SK-N-SH treated with all-trans-retinoic acid at 6 μM for 48 hours (cell line): ENCODE data around the gene PDLIM4.

ENCODE experiments used
- ATAC-seq: fragments of 200-7000 bp; cut with Tn5 transposase; 3 replicates; pipeline ENCODE4 v1.9.1; 2020; ENCODE audit warnings: mild to moderate bottlenecking, moderate library complexity
- ARNTL ChIP-seq: fragments of 450-650 bp; formaldehyde crosslinking; IDR thresholded peaks from 2 replicates; pipeline ENCODE4 v1.5.0; 2020; ENCODE audit warnings: low read depth, mild to moderate bottlenecking, moderate library complexity, borderline replicate concordance
- BACH2 ChIP-seq: fragments of 250-450 bp; sonication (Bioruptor Pico); IDR thresholded peaks from 2 replicates; pipeline ENCODE4 v1.9.0; 2021; ENCODE audit warnings: mild to moderate bottlenecking, borderline replicate concordance
- CSDC2 ChIP-seq: fragments of 250-450 bp; sonication (Bioruptor Pico); IDR thresholded peaks from 2 replicates; pipeline ENCODE4 v1.5.0; 2020; ENCODE audit warnings: mild to moderate bottlenecking, moderate library complexity
- ESRRG ChIP-seq: fragments of 250-450 bp; sonication (Bioruptor Pico); IDR thresholded peaks from 2 replicates; pipeline ENCODE4 v1.6.1; 2021; ENCODE audit warnings: mild to moderate bottlenecking
- ISL1 ChIP-seq: fragments of 250-450 bp; sonication (Bioruptor Pico); IDR thresholded peaks from 2 replicates; pipeline ENCODE4 v2.1.2; 2022; ENCODE audit warnings: mild to moderate bottlenecking, moderate library complexity
- OSR1 ChIP-seq: fragments of 250-450 bp; sonication (Bioruptor Pico); IDR thresholded peaks from 2 replicates; pipeline ENCODE4 v1.8.0; 2022; ENCODE audit warnings: moderate library complexity, mild to moderate bottlenecking, inconsistent platforms
- PATZ1 ChIP-seq: fragments of 250-450 bp; sonication (Bioruptor Pico); IDR thresholded peaks from 2 replicates; pipeline ENCODE4 v1.8.0; 2020; ENCODE audit warnings: mild to moderate bottlenecking, moderate library complexity, borderline replicate concordance
- POU6F1 ChIP-seq: fragments of 250-450 bp; sonication (Bioruptor Pico); IDR thresholded peaks from 2 replicates; pipeline ENCODE4 v1.8.0; 2021; ENCODE audit warnings: low read depth, mild to moderate bottlenecking, moderate library complexity, borderline replicate concordance
- PPARA ChIP-seq: fragments of 250-450 bp; sonication (Bioruptor Pico); IDR thresholded peaks from 2 replicates; pipeline ENCODE4 v1.5.0; 2020; ENCODE audit warnings: mild to moderate bottlenecking, borderline replicate concordance
- RARB ChIP-seq: fragments of 250-450 bp; sonication (Bioruptor Pico); IDR thresholded peaks from 2 replicates; pipeline ENCODE4 v1.8.0; 2021; ENCODE audit warnings: mild to moderate bottlenecking, moderate library complexity
- SNAI2 ChIP-seq: fragments of 250-450 bp; sonication (Bioruptor Pico); IDR thresholded peaks from 2 replicates; pipeline ENCODE4 v1.5.0; 2020; ENCODE audit warnings: mild to moderate bottlenecking, moderate library complexity
- TCF4 ChIP-seq: fragments of 250-450 bp; sonication (Bioruptor Pico); IDR thresholded peaks from 2 replicates; pipeline ENCODE4 v1.8.0; 2021; ENCODE audit warnings: mild to moderate bottlenecking, moderate library complexity, borderline replicate concordance
- TOX ChIP-seq: fragments of 250-450 bp; sonication (Bioruptor Pico); IDR thresholded peaks from 2 replicates; pipeline ENCODE4 v1.8.0; 2021; ENCODE audit warnings: mild to moderate bottlenecking, moderate library complexity, borderline replicate concordance
- ZFP3 ChIP-seq: fragments of 250-450 bp; sonication (Bioruptor Pico); IDR thresholded peaks from 2 replicates; pipeline ENCODE4 v1.5.0; 2020; ENCODE audit warnings: mild to moderate bottlenecking, moderate library complexity
- ZFP30 ChIP-seq: fragments of 450-650 bp; formaldehyde crosslinking; IDR thresholded peaks from 2 replicates; pipeline ENCODE4 v1.5.0; 2022; ENCODE audit warnings: mild to moderate bottlenecking, moderate library complexity
- ZNF70 ChIP-seq: fragments of 450-650 bp; formaldehyde crosslinking; IDR thresholded peaks from 2 replicates; pipeline ENCODE4 v1.5.0; 2020; ENCODE audit warnings: mild to moderate bottlenecking, moderate library complexity
- ZNF8 ChIP-seq: fragments of 450-650 bp; formaldehyde crosslinking; IDR thresholded peaks from 2 replicates; pipeline ENCODE4 v1.5.0; 2020; ENCODE audit warnings: mild to moderate bottlenecking, moderate library complexity
- TF ChIP-seq, protein P1 (sequence below): fragments of 250-450 bp; sonication (Bioruptor Pico); IDR thresholded peaks from 2 replicates; pipeline ENCODE4 v1.5.0; 2020; ENCODE audit warnings: mild to moderate bottlenecking, moderate library complexity
- TF ChIP-seq, protein P2 (sequence below): fragments of 250-450 bp; sonication (Bioruptor Pico); IDR thresholded peaks from 2 replicates; pipeline ENCODE4 v1.5.1; 2020; ENCODE audit warnings: low read depth, mild to moderate bottlenecking, moderate library complexity

Gene PDLIM4

DNA sequence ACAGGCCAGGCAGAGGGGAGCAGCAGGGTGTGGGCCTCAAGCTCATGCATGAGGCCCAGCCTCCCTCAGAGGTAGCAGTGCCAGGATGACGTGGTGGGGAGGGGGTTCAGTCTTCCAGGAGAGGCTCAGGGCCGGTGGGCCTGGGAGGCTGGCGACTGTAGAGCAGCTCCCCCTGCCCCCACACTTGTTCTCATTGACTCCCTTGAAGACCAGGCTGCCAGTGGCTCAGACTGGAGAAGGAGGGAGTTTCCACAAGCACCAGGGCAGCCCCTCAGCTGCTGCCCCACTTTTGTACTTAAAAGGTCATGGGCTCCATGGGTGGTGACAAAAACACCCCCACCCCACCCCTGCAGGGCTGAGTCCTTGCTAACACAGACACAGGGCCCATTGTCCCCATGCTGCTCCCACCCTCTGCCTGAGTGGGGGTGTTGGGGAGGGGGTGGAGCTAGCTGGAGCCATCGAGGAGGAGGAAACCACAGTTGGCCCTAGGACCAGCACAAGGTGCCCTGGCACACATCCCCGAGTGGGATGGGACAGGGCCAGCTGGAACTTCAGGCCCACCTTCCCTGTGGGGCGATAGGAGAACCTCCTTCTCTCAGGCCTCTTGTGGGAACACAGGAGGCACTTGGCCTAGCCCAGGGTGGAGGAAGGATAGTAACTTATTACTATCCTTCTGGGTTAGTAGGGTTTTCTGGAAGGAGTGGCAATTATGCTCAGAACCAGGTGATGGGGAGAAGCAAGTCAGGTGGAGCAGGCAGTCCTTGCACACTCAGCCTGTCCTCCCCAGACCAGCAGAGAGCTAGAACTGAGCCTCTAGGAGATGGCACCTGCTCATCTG, 10.7 kb downstream of the PDLIM4 start (continued):
- TF ChIP-seq ZFP30 (CRISPR knock-in tag), result no peak
- no peak for TF ChIP-seq OSR1 (CRISPR knock-in tag)
- TF ChIP-seq, all 23 proteins: peak for 0

DNA sequence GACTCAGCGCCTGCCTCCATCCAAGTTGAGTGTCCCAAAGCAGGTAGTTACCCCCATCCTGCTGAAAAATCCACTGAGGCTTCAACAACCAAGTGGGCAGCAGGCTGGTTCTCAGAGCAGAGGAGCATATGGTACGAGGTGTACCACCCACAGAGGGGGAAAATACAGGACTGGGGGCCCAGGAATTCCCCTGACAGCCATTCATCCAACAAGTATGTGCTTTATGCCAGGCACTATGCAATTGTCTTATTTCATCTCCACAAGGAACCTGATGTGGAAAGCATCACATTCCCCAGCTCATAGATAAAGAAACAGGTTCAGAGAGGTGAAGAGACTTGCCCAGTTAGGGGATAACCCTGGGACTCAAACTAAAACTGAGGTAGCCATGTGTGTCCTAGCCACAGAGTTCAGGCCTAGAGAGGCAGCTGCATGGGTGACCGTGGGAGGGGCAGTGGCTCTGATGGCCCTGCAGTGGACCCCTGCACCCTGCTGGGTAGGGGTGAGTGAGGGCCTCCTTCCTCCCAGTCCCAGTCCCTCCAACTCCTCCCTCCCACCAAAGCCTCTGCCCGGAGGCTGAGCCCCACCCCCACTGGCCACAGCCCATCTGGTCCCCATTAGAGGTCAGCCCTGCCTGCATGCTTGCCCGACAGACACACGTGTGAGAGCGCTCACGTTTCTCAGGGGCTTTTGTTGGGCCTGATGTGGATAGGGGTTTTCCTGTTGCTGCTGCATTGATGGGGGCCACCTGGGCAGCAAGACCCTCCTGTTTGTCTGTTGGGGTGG, 11.5 kb downstream of the PDLIM4 start:
- TF ChIP-seq TCF4 (CRISPR knock-in tag), result peak; percentile 64
- TF ChIP-seq RARB (CRISPR knock-in tag), result no peak
- no peak for TF ChIP-seq ESRRG (CRISPR knock-in tag)
- no peak for TF ChIP-seq CSDC2 (CRISPR knock-in tag)
- TF ChIP-seq PATZ1 (CRISPR knock-in tag), result 0 out of 2 replicates have a peak, but pooled peaks have one; percentile 33
- TF ChIP-seq PPARA (CRISPR knock-in tag), result no peak
- TF ChIP-seq ISL1, result no peak
- TF ChIP-seq ZNF70, result peak; percentile 68
- TF ChIP-seq ZNF8 (CRISPR knock-in tag), result 0 out of 2 replicates have a peak, but pooled peaks have one; percentile 8
- peak; percentile 28 for ATAC-seq

GRCh38 chr5:132269635-132270334, 12.3 kb downstream of the PDLIM4 start:
- TF ChIP-seq ISL1 (no peak), CSDC2 (CRISPR knock-in tag) (no peak), ESRRG (CRISPR knock-in tag) (no peak), SNAI2 (CRISPR knock-in tag) (no peak), TOX (CRISPR knock-in tag) (no peak), BACH2 (CRISPR knock-in tag) (no peak), OSR1 (CRISPR knock-in tag) (no peak), ARNTL (CRISPR knock-in tag) (no peak), PATZ1 (CRISPR knock-in tag) (no peak), TCF4 (CRISPR knock-in tag) (no peak), ZFP3 (CRISPR knock-in tag) (no peak), POU6F1 (CRISPR knock-in tag) (no peak), ZFP30 (CRISPR knock-in tag) (no peak)
- TF ChIP-seq, protein P1, sequence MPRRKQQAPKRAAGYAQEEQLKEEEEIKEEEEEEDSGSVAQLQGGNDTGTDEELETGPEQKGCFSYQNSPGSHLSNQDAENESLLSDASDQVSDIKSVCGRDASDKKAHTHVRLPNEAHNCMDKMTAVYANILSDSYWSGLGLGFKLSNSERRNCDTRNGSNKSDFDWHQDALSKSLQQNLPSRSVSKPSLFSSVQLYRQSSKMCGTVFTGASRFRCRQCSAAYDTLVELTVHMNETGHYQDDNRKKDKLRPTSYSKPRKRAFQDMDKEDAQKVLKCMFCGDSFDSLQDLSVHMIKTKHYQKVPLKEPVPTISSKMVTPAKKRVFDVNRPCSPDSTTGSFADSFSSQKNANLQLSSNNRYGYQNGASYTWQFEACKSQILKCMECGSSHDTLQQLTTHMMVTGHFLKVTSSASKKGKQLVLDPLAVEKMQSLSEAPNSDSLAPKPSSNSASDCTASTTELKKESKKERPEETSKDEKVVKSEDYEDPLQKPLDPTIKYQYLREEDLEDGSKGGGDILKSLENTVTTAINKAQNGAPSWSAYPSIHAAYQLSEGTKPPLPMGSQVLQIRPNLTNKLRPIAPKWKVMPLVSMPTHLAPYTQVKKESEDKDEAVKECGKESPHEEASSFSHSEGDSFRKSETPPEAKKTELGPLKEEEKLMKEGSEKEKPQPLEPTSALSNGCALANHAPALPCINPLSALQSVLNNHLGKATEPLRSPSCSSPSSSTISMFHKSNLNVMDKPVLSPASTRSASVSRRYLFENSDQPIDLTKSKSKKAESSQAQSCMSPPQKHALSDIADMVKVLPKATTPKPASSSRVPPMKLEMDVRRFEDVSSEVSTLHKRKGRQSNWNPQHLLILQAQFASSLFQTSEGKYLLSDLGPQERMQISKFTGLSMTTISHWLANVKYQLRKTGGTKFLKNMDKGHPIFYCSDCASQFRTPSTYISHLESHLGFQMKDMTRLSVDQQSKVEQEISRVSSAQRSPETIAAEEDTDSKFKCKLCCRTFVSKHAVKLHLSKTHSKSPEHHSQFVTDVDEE (CRISPR knock-in tag), result no peak
- TF ChIP-seq, protein P2, sequence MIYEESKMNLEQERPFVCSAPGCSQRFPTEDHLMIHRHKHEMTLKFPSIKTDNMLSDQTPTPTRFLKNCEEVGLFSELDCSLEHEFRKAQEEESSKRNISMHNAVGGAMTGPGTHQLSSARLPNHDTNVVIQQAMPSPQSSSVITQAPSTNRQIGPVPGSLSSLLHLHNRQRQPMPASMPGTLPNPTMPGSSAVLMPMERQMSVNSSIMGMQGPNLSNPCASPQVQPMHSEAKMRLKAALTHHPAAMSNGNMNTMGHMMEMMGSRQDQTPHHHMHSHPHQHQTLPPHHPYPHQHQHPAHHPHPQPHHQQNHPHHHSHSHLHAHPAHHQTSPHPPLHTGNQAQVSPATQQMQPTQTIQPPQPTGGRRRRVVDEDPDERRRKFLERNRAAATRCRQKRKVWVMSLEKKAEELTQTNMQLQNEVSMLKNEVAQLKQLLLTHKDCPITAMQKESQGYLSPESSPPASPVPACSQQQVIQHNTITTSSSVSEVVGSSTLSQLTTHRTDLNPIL (CRISPR knock-in tag), result no peak
- ATAC-seq, result no peak
